Keratinocyte (primary cell): ENCODE measurements around the gene TMEM30A. TPM values are rescaled to one million over a fixed set of nuclear protein-coding genes. Genes with fewer than 3 reads are reported as not detected.

Experiments
- DNase-seq: peaks from one replicate; pipeline ENCODE4 v3.0.0-alpha.2; 2011; ENCODE audit warnings: low read depth, missing footprints, low spot score
- FAIRE-seq: peaks from 2 replicates; lab custom pipeline; 2011; peaks lifted over from hg19 to GRCh38; lab: Jason Lieb, UNC
- H2AFZ ChIP-seq: 2 replicates; pipeline ENCODE4 v1.6.0; 2012; ENCODE audit warnings: low read length, control low read depth, inconsistent platforms; ENCODE audit not compliant: control insufficient read depth
- H3K27ac ChIP-seq: 2 replicates; pipeline ENCODE4 v1.5.1; 2011; ENCODE audit warnings: low read length; ENCODE audit not compliant: control insufficient read depth, insufficient read depth
- H3K27me3 ChIP-seq: 3 replicates; pipeline ENCODE4 v1.6.0; 2011; ENCODE audit warnings: low read length; ENCODE audit not compliant: control insufficient read depth, insufficient read depth; ENCODE audit errors: extremely low read depth
- H3K36me3 ChIP-seq, 2 experiments: 2 replicates in 1 of 2; 3 replicates in 1 of 2; pipeline ENCODE4 v1.5.1; 2011; ENCODE audit warnings: low read length in 2 of 2, mild to moderate bottlenecking in 1 of 2; ENCODE audit not compliant: control insufficient read depth in 2 of 2, insufficient read depth in 2 of 2; ENCODE audit errors: extremely low read depth in 1 of 2
- H3K4me1 ChIP-seq: 3 replicates; pipeline ENCODE4 v1.5.1; 2011; ENCODE audit warnings: low read length; ENCODE audit not compliant: control insufficient read depth, insufficient read depth; ENCODE audit errors: extremely low read depth
- H3K4me2 ChIP-seq: 3 replicates; pipeline ENCODE4 v1.6.0; 2011; ENCODE audit warnings: low read depth, low read length; ENCODE audit not compliant: control insufficient read depth, insufficient read depth; ENCODE audit errors: extremely low read depth
- H3K4me3 ChIP-seq, 3 experiments: fragments of 200-600 bp in 1 of 3; sonication (generic) in 1 of 3; 2 replicates in 2 of 3; 3 replicates in 1 of 3; pipeline ENCODE4 v1.5.1; 2011 to 2016; ENCODE audit warnings: low read length in 3 of 3, mild to moderate bottlenecking in 3 of 3, control low read depth in 2 of 3, inconsistent platforms in 1 of 3, low read depth in 1 of 3, mixed read lengths in 1 of 3, mixed run types in 1 of 3, moderate library complexity in 1 of 3; ENCODE audit not compliant: control insufficient read depth in 2 of 3, insufficient read depth in 2 of 3; ENCODE audit errors: extremely low read depth in 1 of 3
- H3K79me2 ChIP-seq: 2 replicates; pipeline ENCODE4 v1.6.0; 2012; ENCODE audit warnings: low read length; ENCODE audit not compliant: control insufficient read depth, insufficient read depth
- H3K9ac ChIP-seq: 3 replicates; pipeline ENCODE4 v1.6.0; 2011; ENCODE audit warnings: low read length; ENCODE audit not compliant: control insufficient read depth, insufficient read depth; ENCODE audit errors: extremely low read depth
- H3K9me1 ChIP-seq: 3 replicates; pipeline ENCODE4 v1.6.0; 2011; ENCODE audit warnings: low read length; ENCODE audit not compliant: control insufficient read depth, insufficient read depth; ENCODE audit errors: extremely low read depth
- H3K9me3 ChIP-seq: 2 replicates; pipeline ENCODE4 v1.5.1; 2012; ENCODE audit warnings: low read depth, low read length; ENCODE audit not compliant: control insufficient read depth
- H4K20me1 ChIP-seq: 3 replicates; pipeline ENCODE4 v1.6.0; 2011; ENCODE audit warnings: low read length; ENCODE audit not compliant: control insufficient read depth, insufficient read depth; ENCODE audit errors: extremely low read depth
- EZH2 ChIP-seq: IDR thresholded peaks from one replicate; pipeline ENCODE4 v1.6.1; 2012; ENCODE audit warnings: inconsistent platforms, mild to moderate bottlenecking, low read length, moderate library complexity
- dilution Hi-C: fragments of 300-500 bp; cut with MboI; formaldehyde crosslinking; loops from one replicate; pipeline ENCODE4 v1.7.0; 2020; ENCODE audit warnings: low sequenced_read_pairs; ENCODE audit not compliant: extremely low pct_ligation_motif_present
- polyA plus RNA-seq, 5 experiments: library from polyadenylated mRNA; depleted of rRNA in 3 of 5; stranded (reverse) in 3 of 5; stranded (forward) in 1 of 5; unstranded in 1 of 5; fragments of >200 nt; gene quantifications; 1 replicate in 1 of 5; 2 replicates in 3 of 5; 3 replicates in 1 of 5; pipeline versions ENCODE4 v1.2.1 to v1.2.3, GENCODE V29; 2011 to 2012; ENCODE audit warnings: missing spikeins in 2 of 5, low read depth in 1 of 5, low replicate concordance in 1 of 5
- TF ChIP-seq, protein P1 (sequence below), 3 experiments: IDR thresholded peaks in 1 of 3; conservative IDR thresholded peaks in 1 of 3; optimal IDR thresholded peaks in 1 of 3; 2 replicates in 2 of 3; 3 replicates in 1 of 3; pipeline versions ENCODE3 to v1.5.1; 2011; ENCODE audit warnings: low read length in 3 of 3, mild to moderate bottlenecking in 3 of 3, moderate library complexity in 2 of 3, control low read depth in 1 of 3, inconsistent platforms in 1 of 3; ENCODE audit not compliant: insufficient read depth in 2 of 3; ENCODE audit errors: extremely low read depth in 1 of 3

Gene TMEM30A
- polyA plus RNA-seq, 1 donor (not counting 4 experiments of a cell fraction or from before 2014, with no cell fraction given): 50.2 TPM

DNA sequence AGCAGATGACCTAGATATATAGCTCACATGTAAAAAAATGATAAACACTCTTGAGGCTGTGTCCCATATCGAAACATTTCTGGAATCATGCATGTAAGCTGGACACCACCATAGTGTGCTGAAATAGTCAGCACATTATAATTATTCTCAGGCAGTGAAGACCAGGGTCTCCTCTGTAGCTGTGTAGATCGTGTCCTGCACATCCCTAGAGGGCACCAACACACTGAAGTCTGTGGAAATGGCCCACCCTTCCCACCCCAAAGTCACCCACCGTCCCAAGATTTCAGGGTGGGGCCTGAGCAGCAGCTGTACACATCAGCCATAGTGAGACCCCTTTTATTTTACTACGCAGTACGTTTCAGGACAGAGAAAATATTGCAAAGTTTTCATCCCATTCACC, 21.0 kb upstream of the TMEM30A start:
- Histone ChIP-seq H3K27me3 (no peaks in the 10 kb centered on the region), H3K9me3 (no peaks in the 10 kb centered on the region), H3K79me2 (no peaks in the 10 kb centered on the region), H2AFZ (no peak overlapping the region), H3K27ac (no peak overlapping the region), H3K36me3 (no peaks in the 10 kb centered on the region), H3K4me2 (no peak overlapping the region), H4K20me1 (no peaks in the 10 kb centered on the region), H3K9ac (no peak overlapping the region), H3K4me3 (no peak overlapping the region), H3K9me1 (no peaks in the 10 kb centered on the region), H3K4me1 (no peaks in the 10 kb centered on the region)
- no peak for TF ChIP-seq EZH2
- TF ChIP-seq, protein P1, sequence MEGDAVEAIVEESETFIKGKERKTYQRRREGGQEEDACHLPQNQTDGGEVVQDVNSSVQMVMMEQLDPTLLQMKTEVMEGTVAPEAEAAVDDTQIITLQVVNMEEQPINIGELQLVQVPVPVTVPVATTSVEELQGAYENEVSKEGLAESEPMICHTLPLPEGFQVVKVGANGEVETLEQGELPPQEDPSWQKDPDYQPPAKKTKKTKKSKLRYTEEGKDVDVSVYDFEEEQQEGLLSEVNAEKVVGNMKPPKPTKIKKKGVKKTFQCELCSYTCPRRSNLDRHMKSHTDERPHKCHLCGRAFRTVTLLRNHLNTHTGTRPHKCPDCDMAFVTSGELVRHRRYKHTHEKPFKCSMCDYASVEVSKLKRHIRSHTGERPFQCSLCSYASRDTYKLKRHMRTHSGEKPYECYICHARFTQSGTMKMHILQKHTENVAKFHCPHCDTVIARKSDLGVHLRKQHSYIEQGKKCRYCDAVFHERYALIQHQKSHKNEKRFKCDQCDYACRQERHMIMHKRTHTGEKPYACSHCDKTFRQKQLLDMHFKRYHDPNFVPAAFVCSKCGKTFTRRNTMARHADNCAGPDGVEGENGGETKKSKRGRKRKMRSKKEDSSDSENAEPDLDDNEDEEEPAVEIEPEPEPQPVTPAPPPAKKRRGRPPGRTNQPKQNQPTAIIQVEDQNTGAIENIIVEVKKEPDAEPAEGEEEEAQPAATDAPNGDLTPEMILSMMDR (optimal IDR thresholded peaks at IDR 0.05 in 1 of 3, IDR thresholded peaks at IDR 0.05 in 1 of 3, conservative IDR thresholded peaks at IDR 0.05 in 1 of 3; ENCODE audit: extremely low read depth in 1 of 3, insufficient read depth in 2 of 3, low read length in 3 of 3): no peak
- FAIRE-seq (no peak), DNase-seq (no peak)
- dilution Hi-C loops: no loop called here

DNA sequence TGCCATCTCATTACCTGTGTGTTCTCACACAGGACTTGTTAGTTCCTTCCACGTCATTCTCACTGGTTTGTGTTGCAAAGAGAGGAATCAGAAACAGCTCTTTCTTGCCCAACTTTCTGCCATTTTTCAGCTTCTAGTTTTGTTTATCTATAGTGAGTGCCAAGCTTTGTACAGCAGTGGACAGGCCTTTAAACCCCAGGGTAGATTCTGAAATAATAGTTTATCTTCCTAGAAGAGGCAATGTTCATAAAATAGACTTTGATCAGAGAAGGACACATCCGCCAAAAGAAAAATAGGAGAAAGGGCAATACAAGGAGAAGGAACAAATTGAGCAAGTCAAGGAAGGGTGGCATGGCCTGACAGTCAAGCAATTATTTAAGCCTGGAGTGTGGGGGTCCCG, 17.7 kb upstream of the TMEM30A start:
- DNase-seq: no peak
- TF ChIP-seq EZH2: no peak
- TF ChIP-seq, protein P1 (optimal IDR thresholded peaks at IDR 0.05 in 1 of 3, IDR thresholded peaks at IDR 0.05 in 1 of 3, conservative IDR thresholded peaks at IDR 0.05 in 1 of 3; ENCODE audit: extremely low read depth in 1 of 3, insufficient read depth in 2 of 3, low read length in 3 of 3): no peak
- H3K27ac ChIP-seq: no peak overlapping the region
- no peaks in the 10 kb centered on the region for H3K36me3 ChIP-seq
- dilution Hi-C loops: no loop called here
- no peaks in the 10 kb centered on the region for H4K20me1 ChIP-seq
- FAIRE-seq: no peak
- H3K9me3 ChIP-seq: no peaks in the 10 kb centered on the region
- no peaks in the 10 kb centered on the region for H3K79me2 ChIP-seq
- no peak overlapping the region for H3K4me3 ChIP-seq
- no peak overlapping the region for H3K4me2 ChIP-seq
- H3K9ac ChIP-seq: no peak overlapping the region
- H3K9me1 ChIP-seq: no peaks in the 10 kb centered on the region
- no peaks in the 10 kb centered on the region for H3K4me1 ChIP-seq
- H2AFZ ChIP-seq: no peak overlapping the region
- H3K27me3 ChIP-seq: no peaks in the 10 kb centered on the region
